K562 (cell line): ENCODE results near the gene CEP43. TPM values are rescaled to one million over a fixed set of nuclear protein-coding genes. Genes with fewer than 3 reads are reported as not detected.

Source experiments
- ATAC-seq: fragments of 200-7000 bp; cut with Tn5 transposase; 3 replicates; pipeline ENCODE4 v1.9.1; 2020; ENCODE audit warnings: moderate library complexity
- BruUV-seq: library from RNA; stranded (reverse); fragments of 400-500 nt; replicated peaks from 2 replicates; lab custom pipeline; 2021; lab: Mats Ljungman, UMichigan
- CTCF ChIA-PET: fragments of 300-600 bp; formaldehyde crosslinking; extraction: SDS; loops from one replicate; lab custom pipeline; 2021; ENCODE audit warnings: low intra/inter-chr PET ratio; lab: Yijun Ruan, JAX
- POLR2A ChIA-PET: fragments of 300-600, 350-650 bp; sonication (Branson Sonifier 250); formaldehyde crosslinking; extraction: SDS; loops from one replicate; lab custom pipeline; 2021; ENCODE audit warnings: antibody characterized with exemption, inconsistent platforms; lab: Yijun Ruan, JAX
- DNase-seq, 4 experiments: peaks; one replicate each; pipeline versions ENCODE4 v3.0.0 to v3.0.0-alpha.2; 2011 to 2018; ENCODE audit warnings: low spot score in 3 of 4, mixed read lengths in 3 of 4; ENCODE audit errors: extremely low read depth in 1 of 4
- FAIRE-seq: peaks from 2 replicates; lab custom pipeline; 2011; peaks lifted over from hg19 to GRCh38; lab: Jason Lieb, UNC
- H2AFZ ChIP-seq: 2 replicates; pipeline ENCODE4 v1.6.0; 2011; ENCODE audit warnings: low read depth, low read length, control low read depth, inconsistent platforms
- H3K27ac ChIP-seq: fragments of 200-600 bp; 3 replicates; pipeline ENCODE4 v1.8.0; 2011; ENCODE audit warnings: low read depth, mild to moderate bottlenecking, control low read depth, inconsistent platforms, low read length, moderate library complexity, mixed read lengths; ENCODE audit errors: extremely low read depth
- H3K27me3 ChIP-seq, 2 experiments: fragments of 300-600 bp in 1 of 2; 2 replicates in 1 of 2; 3 replicates in 1 of 2; pipeline versions ENCODE4 v1.6.0 to v1.8.0; 2011; ENCODE audit warnings: inconsistent platforms in 2 of 2, low read length in 2 of 2, mild to moderate bottlenecking in 1 of 2, mixed read lengths in 1 of 2, moderate library complexity in 1 of 2; ENCODE audit not compliant: control insufficient read depth in 2 of 2, insufficient read depth in 2 of 2
- H3K36me3 ChIP-seq: fragments of 300-600 bp; 3 replicates; pipeline ENCODE4 v1.8.0; 2011; ENCODE audit warnings: mild to moderate bottlenecking, low read length, inconsistent platforms; ENCODE audit not compliant: control insufficient read depth, insufficient read depth
- H3K4me1 ChIP-seq, 2 experiments: fragments of 200-600 bp in 1 of 2; replicated peaks in 1 of 2; 2 replicates in 1 of 2; 3 replicates in 1 of 2; pipeline versions ENCODE4 v1.5.1 to v1.8.0; 2011; ENCODE audit warnings: inconsistent platforms in 2 of 2, low read length in 2 of 2, mild to moderate bottlenecking in 1 of 2, mixed read lengths in 1 of 2, moderate library complexity in 1 of 2; ENCODE audit not compliant: control insufficient read depth in 2 of 2, insufficient read depth in 2 of 2
- H3K4me2 ChIP-seq: 2 replicates; pipeline ENCODE4 v1.6.1; 2011; ENCODE audit warnings: low read length, control low read depth, inconsistent platforms, mixed read lengths; ENCODE audit not compliant: insufficient read depth
- H3K4me3 ChIP-seq: fragments of 200-600 bp; sonication (generic), shearing (Covaris generic); 2 replicates; pipeline ENCODE4 v1.5.1; 2016; ENCODE audit warnings: control low read depth, inconsistent platforms
- H3K79me2 ChIP-seq: fragments of 200-600 bp; 3 replicates; pipeline ENCODE4 v1.8.0; 2011; ENCODE audit warnings: low read length, inconsistent platforms; ENCODE audit not compliant: control insufficient read depth, insufficient read depth
- H3K9ac ChIP-seq, 2 experiments: 2 replicates each; pipeline versions ENCODE4 v1.6.0 to v1.6.1; 2011; ENCODE audit warnings: low read depth in 2 of 2, low read length in 2 of 2, control low read depth in 1 of 2, inconsistent platforms in 1 of 2, mild to moderate bottlenecking in 1 of 2, mixed read lengths in 1 of 2; ENCODE audit not compliant: insufficient read depth in 1 of 2
- H3K9me1 ChIP-seq: one replicate; pipeline ENCODE4 v1.6.0; 2011; ENCODE audit warnings: inconsistent platforms, mild to moderate bottlenecking, low read length, moderate library complexity; ENCODE audit not compliant: control insufficient read depth, insufficient read depth
- H3K9me3 ChIP-seq: replicated peaks from 2 replicates; pipeline ENCODE4 v1.5.1; 2011; ENCODE audit warnings: low read depth, low read length, inconsistent platforms; ENCODE audit not compliant: control insufficient read depth, insufficient read depth
- H4K20me1 ChIP-seq: replicated peaks from 2 replicates; pipeline ENCODE4 v1.6.1; 2011; ENCODE audit warnings: low read length, inconsistent platforms, mixed read lengths; ENCODE audit not compliant: control insufficient read depth, insufficient read depth
- ARID2 ChIP-seq: fragments of 450-650 bp; IDR thresholded peaks from 2 replicates; pipeline ENCODE4 v1.6.1; 2017; ENCODE audit warnings: antibody characterized with exemption, mild to moderate bottlenecking
- ILK ChIP-seq: fragments of 450-650 bp; IDR thresholded peaks from 2 replicates; pipeline ENCODE4 v1.6.1; 2016; ENCODE audit warnings: missing genetic modification characterization, low read depth, mild to moderate bottlenecking, missing compliant biosample characterization, moderate library complexity, borderline replicate concordance
- L3MBTL2 ChIP-seq: fragments of 450-650 bp; IDR thresholded peaks from 2 replicates; pipeline ENCODE4 v1.6.1; 2016; ENCODE audit warnings: mild to moderate bottlenecking, moderate library complexity
- PHB2 ChIP-seq: fragments of 450-650 bp; IDR thresholded peaks from 2 replicates; pipeline ENCODE4 v1.6.1; 2017; ENCODE audit warnings: low read depth
- SMAD4 ChIP-seq: fragments of 250-450 bp; sonication (Bioruptor Pico); conservative IDR thresholded peaks from 2 replicates; pipeline ENCODE4 v1.8.0; 2021; ENCODE audit warnings: inconsistent platforms, mild to moderate bottlenecking, moderate library complexity
- SMARCB1 ChIP-seq: IDR thresholded peaks from 2 replicates; pipeline ENCODE4 v1.6.1; 2011; ENCODE audit warnings: improper control_type of control experiment, low read depth; ENCODE audit not compliant: insufficient read length
- ZNF79 ChIP-seq: fragments of 250-450 bp; sonication (Bioruptor Pico); IDR thresholded peaks from 2 replicates; pipeline ENCODE4 v1.4.0; 2020; ENCODE audit warnings: low read depth, mild to moderate bottlenecking, moderate library complexity
- WGBS: fragments of 100-300 bp; shearing (Covaris generic); methylation state at CpG from one replicate; pipeline ENCODE4 v1.1.6; 2016; ENCODE audit warnings: low coverage, mixed read lengths; ENCODE audit not compliant: insufficient coverage; ENCODE audit errors: missing lambda C conversion rate; 5-methylcytosine and 5-hydroxymethylcytosine counted together
- in situ Hi-C: fragments of 300-500 bp; cut with MboI; formaldehyde crosslinking; loops from 4 replicates; pipeline ENCODE4 v1.15.0; 2018; ENCODE audit warnings: inconsistent platforms, mixed read lengths
- intact Hi-C: fragments of 100-400 bp; cut with micrococcal nuclease; formaldehyde crosslinking; loops from 2 replicates; pipeline ENCODE4 v1.14.2; 2022
- polyA plus RNA-seq, 8 experiments: library from polyadenylated mRNA; depleted of rRNA in 4 of 8; stranded (reverse) in 5 of 8; unstranded in 3 of 8; fragments of >200 nt; fragmentation: Nextera tagmentation in 2 of 8; fragmentation: Illumina TruSeq in 1 of 8; extraction: Ambion mirVana in 2 of 8; extraction: Trizol in 1 of 8; gene quantifications; 2 replicates each; pipeline versions ENCODE4 v1.2.1 to v1.2.3, GENCODE V29; 2011 to 2014; ENCODE audit warnings: inconsistent platforms in 1 of 8, missing spikeins in 1 of 8
- total RNA-seq, 7 experiments: library from RNA; depleted of rRNA in 6 of 7; stranded (reverse); fragments of >200 nt in 6 of 7; fragmentation: Illumina TruSeq in 2 of 7; extraction: Trizol in 2 of 7; gene quantifications; 2 replicates each; pipeline versions ENCODE4 v1.2.1 to v1.2.3, GENCODE V29; 2011 to 2021; ENCODE audit warnings: low replicate concordance in 1 of 7
- TF ChIP-seq, protein P1 (sequence below), 2 experiments: fragments of 450-650 bp; IDR thresholded peaks; 2 replicates each; pipeline ENCODE4 v1.6.1; 2016; ENCODE audit warnings: mild to moderate bottlenecking in 2 of 2, borderline replicate concordance in 1 of 2, low read depth in 1 of 2, moderate library complexity in 1 of 2
- TF ChIP-seq, protein P2 (sequence below), 2 experiments: fragments of 200-800 bp in 1 of 2; sonication (Bioruptor generic) in 1 of 2; sonication (generic) in 1 of 2; formaldehyde crosslinking in 1 of 2; IDR thresholded peaks in 1 of 2; conservative IDR thresholded peaks in 1 of 2; 2 replicates each; pipeline versions ENCODE4 v1.5.0 to v1.6.1; 2016 to 2020; ENCODE audit warnings: missing compliant biosample characterization in 1 of 2, missing genetic modification characterization in 1 of 2, missing genetic modification reagents in 1 of 2
- TF ChIP-seq, protein P3 (sequence below): fragments of 250-450 bp; sonication (Bioruptor Pico); IDR thresholded peaks from 2 replicates; pipeline ENCODE4 v1.5.0; 2022; ENCODE audit warnings: mild to moderate bottlenecking

Gene CEP43
- total and polyA plus RNA-seq, 9 of the 15 experiments (the other 6 are each of a cell fraction or from before 2014, with no cell fraction given), result 15.2 to 55.7 (median 47.4) TPM

DNA sequence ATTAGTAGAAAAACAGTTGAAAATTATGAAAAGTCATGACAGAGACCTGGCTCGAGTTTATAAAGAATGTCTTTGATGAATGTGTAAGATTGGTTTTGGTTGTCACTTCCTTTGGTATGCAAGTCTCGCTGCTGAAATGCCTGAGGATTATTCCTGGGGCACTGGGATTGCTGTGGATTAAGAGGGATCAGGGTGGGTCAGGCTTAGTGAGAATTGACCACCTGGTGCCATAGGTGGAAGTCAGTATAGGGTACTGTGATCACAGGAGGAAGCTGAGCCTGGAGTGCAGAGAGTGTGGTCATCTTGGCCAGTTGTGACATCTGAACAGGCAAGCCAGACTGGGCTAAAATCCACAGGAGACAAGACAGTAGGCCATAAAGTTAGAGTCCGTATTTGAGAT, 34.9 kb downstream of the CEP43 start:
- WGBS, result 94% methylated on average over 3 of the region's 3 CpGs
- TF ChIP-seq SMAD4 (CRISPR knock-in tag) (no peak), PHB2 (no peak), SMARCB1 (no peak), ILK (tag) (no peak), ZNF79 (no peak), L3MBTL2 (no peak), ARID2 (no peak)
- TF ChIP-seq, protein P1, sequence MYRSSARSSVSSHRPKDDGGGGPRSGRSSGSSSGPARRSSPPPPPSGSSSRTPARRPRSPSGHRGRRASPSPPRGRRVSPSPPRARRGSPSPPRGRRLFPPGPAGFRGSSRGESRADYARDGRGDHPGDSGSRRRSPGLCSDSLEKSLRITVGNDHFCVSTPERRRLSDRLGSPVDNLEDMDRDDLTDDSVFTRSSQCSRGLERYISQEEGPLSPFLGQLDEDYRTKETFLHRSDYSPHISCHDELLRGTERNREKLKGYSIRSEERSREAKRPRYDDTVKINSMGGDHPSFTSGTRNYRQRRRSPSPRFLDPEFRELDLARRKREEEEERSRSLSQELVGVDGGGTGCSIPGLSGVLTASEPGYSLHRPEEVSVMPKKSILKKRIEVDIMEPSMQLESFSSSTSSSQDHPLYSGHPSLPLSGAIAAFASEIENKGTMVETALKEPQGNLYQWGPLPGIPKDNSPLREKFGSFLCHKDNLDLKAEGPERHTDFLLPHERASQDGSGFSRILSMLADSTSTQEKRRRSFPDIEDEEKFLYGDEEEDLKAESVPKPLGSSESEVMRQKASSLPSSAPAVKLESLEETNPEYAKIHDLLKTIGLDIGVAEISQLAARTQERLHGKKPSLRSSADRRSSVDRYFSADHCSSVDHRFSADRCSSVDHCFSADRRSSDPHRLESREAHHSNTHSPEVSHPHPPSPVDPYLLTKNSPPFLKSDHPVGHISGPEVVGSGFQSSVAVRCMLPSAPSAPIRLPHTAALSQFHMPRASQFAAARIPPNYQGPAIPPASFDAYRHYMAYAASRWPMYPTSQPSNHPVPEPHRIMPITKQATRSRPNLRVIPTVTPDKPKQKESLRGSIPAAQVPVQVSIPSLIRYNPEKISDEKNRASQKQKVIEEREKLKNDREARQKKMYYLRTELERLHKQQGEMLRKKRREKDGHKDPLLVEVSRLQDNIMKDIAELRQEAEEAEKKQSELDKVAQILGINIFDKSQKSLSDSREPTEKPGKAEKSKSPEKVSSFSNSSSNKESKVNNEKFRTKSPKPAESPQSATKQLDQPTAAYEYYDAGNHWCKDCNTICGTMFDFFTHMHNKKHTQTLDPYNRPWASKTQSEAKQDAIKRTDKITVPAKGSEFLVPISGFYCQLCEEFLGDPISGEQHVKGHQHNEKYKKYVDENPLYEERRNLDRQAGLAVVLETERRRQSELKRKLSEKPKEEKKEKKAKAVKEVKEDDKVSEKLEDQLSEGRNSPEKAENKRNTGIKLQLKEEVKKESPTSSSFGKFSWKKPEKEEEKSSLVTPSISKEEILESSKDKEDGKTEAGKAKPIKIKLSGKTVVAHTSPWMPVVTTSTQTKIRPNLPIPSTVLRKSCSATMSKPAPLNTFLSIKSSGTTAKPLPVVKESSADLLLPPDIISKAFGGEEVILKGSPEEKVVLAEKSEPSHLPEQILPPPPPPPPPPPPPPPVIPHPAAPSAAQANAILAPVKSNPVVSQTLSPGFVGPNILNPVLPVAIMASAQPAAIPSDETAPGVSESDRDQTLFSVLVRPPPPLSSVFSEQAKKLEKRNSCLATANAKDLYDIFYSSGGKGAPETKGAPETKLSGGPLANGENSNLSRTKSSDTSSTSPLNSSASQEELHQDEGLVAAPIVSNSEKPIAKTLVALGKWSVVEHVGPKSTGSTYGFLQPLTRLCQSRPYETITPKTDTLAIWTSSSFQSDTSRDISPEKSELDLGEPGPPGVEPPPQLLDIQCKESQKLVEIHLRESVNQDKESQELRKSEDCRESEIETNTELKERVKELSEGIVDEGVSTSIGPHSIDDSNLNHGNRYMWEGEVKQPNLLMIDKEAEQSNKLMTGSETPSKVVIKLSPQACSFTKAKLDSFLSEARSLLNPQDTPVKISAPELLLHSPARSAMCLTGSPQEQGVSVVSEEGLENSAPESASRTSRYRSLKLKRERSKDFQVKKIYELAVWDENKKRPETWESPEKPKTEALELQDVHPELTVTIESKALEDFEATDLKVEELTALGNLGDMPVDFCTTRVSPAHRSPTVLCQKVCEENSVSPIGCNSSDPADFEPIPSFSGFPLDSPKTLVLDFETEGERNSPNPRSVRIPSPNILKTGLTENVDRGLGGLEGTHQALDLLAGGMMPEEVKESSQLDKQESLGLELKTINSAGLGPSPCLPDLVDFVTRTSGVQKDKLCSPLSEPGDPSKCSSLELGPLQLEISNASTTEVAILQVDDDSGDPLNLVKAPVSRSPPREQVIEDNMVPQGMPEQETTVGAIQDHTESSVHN (IDR thresholded peaks at IDR 0.05; ENCODE audit: borderline replicate concordance in 1 of 2, low read depth in 1 of 2), result no peak
- TF ChIP-seq, protein P2, sequence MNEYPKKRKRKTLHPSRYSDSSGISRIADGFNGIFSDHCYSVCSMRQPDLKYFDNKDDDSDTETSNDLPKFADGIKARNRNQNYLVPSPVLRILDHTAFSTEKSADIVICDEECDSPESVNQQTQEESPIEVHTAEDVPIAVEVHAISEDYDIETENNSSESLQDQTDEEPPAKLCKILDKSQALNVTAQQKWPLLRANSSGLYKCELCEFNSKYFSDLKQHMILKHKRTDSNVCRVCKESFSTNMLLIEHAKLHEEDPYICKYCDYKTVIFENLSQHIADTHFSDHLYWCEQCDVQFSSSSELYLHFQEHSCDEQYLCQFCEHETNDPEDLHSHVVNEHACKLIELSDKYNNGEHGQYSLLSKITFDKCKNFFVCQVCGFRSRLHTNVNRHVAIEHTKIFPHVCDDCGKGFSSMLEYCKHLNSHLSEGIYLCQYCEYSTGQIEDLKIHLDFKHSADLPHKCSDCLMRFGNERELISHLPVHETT (CRISPR knock-in tag; conservative IDR thresholded peaks at IDR 0.05 in 1 of 2, IDR thresholded peaks at IDR 0.05 in 1 of 2), result no peak
- TF ChIP-seq, protein P3, sequence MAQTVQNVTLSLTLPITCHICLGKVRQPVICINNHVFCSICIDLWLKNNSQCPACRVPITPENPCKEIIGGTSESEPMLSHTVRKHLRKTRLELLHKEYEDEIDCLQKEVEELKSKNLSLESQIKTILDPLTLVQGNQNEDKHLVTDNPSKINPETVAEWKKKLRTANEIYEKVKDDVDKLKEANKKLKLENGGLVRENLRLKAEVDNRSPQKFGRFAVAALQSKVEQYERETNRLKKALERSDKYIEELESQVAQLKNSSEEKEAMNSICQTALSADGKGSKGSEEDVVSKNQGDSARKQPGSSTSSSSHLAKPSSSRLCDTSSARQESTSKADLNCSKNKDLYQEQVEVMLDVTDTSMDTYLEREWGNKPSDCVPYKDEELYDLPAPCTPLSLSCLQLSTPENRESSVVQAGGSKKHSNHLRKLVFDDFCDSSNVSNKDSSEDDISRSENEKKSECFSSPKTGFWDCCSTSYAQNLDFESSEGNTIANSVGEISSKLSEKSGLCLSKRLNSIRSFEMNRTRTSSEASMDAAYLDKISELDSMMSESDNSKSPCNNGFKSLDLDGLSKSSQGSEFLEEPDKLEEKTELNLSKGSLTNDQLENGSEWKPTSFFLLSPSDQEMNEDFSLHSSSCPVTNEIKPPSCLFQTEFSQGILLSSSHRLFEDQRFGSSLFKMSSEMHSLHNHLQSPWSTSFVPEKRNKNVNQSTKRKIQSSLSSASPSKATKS (CRISPR knock-in tag), result no peak

More for the DNA sequence above, 34.9 kb downstream of the CEP43 start:
- DNase-seq (no peak), FAIRE-seq (no peak), ATAC-seq (no peak)
- CTCF ChIA-PET, result no interaction called here
- no TSS peak for BruUV-seq
- H3K4me2 ChIP-seq, result no peak overlapping the region
- no peaks in the 10 kb centered on the region for H3K9me3 ChIP-seq
- peaks cover 91% of the 10 kb centered on the region for H3K36me3 ChIP-seq
- in situ Hi-C loops, result no loop called here
- intact Hi-C loops, result no loop called here
- no peak overlapping the region for H3K27ac ChIP-seq
- H3K4me1 ChIP-seq, result peaks cover 0 to 9% of the 10 kb centered on the region in 2 experiments; a peak in 3 of 5 replicates
- no peaks in the 10 kb centered on the region for H3K27me3 ChIP-seq
- no peaks in the 10 kb centered on the region for H4K20me1 ChIP-seq
- H3K4me3 ChIP-seq, result no peak overlapping the region
- no peak overlapping the region for H2AFZ ChIP-seq
- no peaks in the 10 kb centered on the region for H3K9me1 ChIP-seq
- POLR2A ChIA-PET, result interaction anchor here (1.5 kb wide), 1 partner anchor 10 kb away, joined by 3 read pairs; no protein-coding TSS in a partner anchor
- no peaks in the 10 kb centered on the region for H3K79me2 ChIP-seq
- no peak overlapping the region for H3K9ac ChIP-seq
